ENCODE data around the gene CHD1L. TPM values are rescaled to one million over a fixed set of nuclear protein-coding genes. Genes with fewer than 3 reads are reported as not detected.

The CHD1L gene
- total RNA-seq, 4 donors from 2014 or later: 12.7 to 20.6 (median 16.9) TPM

DNA sequence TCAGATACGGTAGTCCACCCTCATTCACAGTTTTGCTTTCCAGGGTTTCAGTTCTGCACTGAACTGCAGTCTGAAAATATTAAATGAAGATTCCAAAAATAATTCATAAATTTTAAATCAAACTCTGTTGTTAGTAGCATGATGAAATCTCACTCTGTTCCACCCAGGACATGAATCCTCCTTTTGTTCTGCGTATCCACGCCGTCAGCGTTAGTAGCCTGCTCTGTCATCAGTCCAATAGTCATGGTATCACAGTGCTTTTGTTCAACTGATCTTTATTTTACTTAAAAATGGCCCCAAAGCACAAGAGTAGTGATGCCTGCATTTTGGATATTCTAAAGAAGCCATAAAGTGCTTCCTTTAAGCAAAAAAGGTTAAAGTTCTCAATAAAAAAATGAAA lies 23.9 kb downstream of the CHD1L start:
- 89% methylated on average over 5 of the region's 5 CpGs for WGBS, 2 donors
- intact Hi-C loops (cut with DNase I; ENCODE audit: low total_unique reads): no loop called here
- H3K4me3 ChIP-seq (ENCODE audit: low read depth, poor library complexity, severe bottlenecking): no peak overlapping the region
- DNase-seq (ENCODE audit: low spot score in 2 of 2): no peak
- TF ChIP-seq POLR2A (IDR thresholded peaks at IDR 0.05): no peak
- no peak for TF ChIP-seq CTCF (IDR thresholded peaks at IDR 0.05)

- intact Hi-C loops (cut with DNase I; ENCODE audit: low total_unique reads): no loop called here
- TF ChIP-seq CTCF (IDR thresholded peaks at IDR 0.05) (no peak), POLR2A (IDR thresholded peaks at IDR 0.05) (no peak)
- WGBS, 2 donors: 95 to 96% methylated on average over 4 of the region's 4 CpGs
- DNase-seq (ENCODE audit: low spot score in 2 of 2): no peak
- H3K4me3 ChIP-seq (ENCODE audit: low read depth, poor library complexity, severe bottlenecking): no peak overlapping the region
These were observed 25.2 kb downstream of the CHD1L start for GRCh38 chr1:147267711-147268110.

DNA sequence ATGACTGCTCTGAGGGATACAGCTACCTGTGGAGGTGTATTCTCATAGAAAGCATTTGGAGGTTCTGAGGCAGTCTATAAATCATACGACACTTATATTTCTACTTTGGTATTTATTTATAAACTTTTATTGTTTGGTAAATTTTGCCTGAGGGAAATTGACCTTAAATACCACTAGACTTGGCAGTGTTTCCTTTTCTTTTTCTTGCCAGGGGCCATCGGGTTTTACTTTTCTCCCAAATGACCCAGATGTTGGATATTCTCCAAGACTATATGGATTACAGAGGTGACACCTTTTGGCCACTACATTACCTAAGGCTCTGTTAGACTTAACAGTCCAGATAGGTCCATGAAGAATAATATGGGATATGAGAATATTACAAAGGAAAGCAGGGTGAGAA lies 28.2 kb downstream of the CHD1L start:
- H3K4me3 ChIP-seq (ENCODE audit: low read depth, poor library complexity, severe bottlenecking): no peak overlapping the region
- intact Hi-C loops (cut with DNase I; ENCODE audit: low total_unique reads): no loop called here
- TF ChIP-seq CTCF (IDR thresholded peaks at IDR 0.05) (no peak), POLR2A (IDR thresholded peaks at IDR 0.05) (no peak)
- WGBS, 2 donors: 53 to 57% methylated on average over 2 of the region's 2 CpGs
- no peak for DNase-seq (ENCODE audit: low spot score in 2 of 2)

DNA sequence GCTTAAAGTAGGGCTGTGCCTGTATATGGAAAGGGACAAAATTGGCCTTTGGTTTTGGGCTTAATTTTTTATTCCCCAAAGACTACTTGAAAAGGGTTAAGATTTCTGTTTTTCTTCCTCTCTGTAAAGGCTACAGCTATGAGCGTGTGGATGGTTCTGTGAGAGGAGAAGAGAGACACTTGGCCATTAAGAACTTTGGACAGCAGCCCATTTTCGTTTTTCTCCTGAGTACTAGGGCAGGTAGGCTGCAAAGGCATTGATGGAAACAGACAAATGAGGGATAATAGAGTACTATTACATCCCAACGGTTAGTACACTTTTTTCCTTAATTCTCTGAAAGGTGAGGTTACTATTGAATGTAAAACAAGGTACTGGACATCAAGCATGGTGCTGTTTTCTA lies 29.6 kb downstream of the CHD1L start:
- WGBS, 2 donors: 58 to 65% methylated on average over 3 of the region's 3 CpGs
- DNase-seq (ENCODE audit: low spot score in 2 of 2): no peak
- TF ChIP-seq CTCF (IDR thresholded peaks at IDR 0.05): no peak
- TF ChIP-seq POLR2A (IDR thresholded peaks at IDR 0.05): no peak
- H3K4me3 ChIP-seq (ENCODE audit: low read depth, poor library complexity, severe bottlenecking): no peak overlapping the region
- intact Hi-C loops (cut with DNase I; ENCODE audit: low total_unique reads): no loop called here

DNA sequence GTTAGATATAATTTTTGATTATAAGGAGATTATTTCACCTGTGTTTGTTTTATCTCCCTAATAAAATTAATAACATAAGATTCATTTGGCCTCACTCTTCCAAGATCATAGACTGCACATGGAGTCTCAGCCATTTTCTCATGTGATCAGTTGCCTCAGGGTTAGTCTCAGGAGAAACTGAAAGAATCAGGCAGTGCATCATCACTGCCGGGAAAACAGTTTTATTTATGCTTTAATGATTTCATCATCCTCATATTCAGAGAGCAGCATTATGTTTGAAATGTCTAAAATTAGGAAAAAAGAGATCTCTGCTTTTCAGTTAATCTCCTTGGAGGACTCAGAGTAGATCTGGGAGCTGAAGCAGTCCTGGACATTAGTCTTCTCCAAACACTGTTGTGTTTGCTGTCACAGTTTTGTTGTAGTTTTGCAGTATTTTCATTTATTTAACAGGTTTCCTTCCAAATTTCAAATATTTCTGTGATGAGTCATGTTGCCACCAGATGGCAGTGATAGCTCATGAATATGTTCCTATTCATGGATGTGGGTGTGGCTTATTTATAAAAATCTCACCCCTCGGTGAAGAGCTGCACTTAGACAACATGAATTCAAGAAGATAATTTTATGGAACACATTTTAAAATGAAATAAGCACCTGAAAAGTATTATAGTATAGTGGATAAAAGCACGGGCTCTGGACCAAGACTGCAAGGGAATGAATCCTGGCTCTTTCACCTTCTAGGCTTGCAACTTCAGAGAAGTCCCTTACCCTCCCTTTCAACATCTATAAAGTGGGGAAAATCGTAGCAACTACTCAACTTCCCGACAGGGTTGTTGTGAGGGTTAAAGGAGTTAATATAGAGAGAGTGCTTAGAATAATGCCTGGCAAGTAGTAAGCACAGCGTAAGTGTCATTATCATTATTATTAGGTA lies 31.2 kb downstream of the CHD1L start:
- H3K4me3 ChIP-seq (ENCODE audit: low read depth, poor library complexity, severe bottlenecking): no peak overlapping the region
- TF ChIP-seq POLR2A (IDR thresholded peaks at IDR 0.05): no peak
- TF ChIP-seq CTCF (IDR thresholded peaks at IDR 0.05): no peak
- intact Hi-C loops (cut with DNase I; ENCODE audit: low total_unique reads): no loop called here
- 30 to 34% methylated on average over 6 of the region's 6 CpGs for WGBS, 2 donors
- peak in 1 of 2 donors; percentile 24 for DNase-seq (ENCODE audit: low spot score in 2 of 2)
